ENCODE measurements around the gene HIVEP3. TPM values are rescaled to one million over a fixed set of nuclear protein-coding genes. Genes with fewer than 3 reads are reported as not detected.

Gene HIVEP3
- total RNA-seq, 1 donor from 2014 or later: 5.8 TPM

- no peak for TF ChIP-seq CTCF (IDR thresholded peaks at IDR 0.05; ENCODE audit: insufficient read depth, low read length, poor library complexity, severe bottlenecking)
- DNase-seq (ENCODE audit: low read depth): no peak
- H3K36me3 ChIP-seq (ENCODE audit: control insufficient read depth, insufficient read depth, low read length): no peaks in the 10 kb centered on the region
- no peaks in the 10 kb centered on the region for H3K27me3 ChIP-seq (ENCODE audit: control insufficient read depth, insufficient read depth, low read length)
- H3K4me3 ChIP-seq (ENCODE audit: low read depth, low read length): no peak overlapping the region
Observed at GRCh38 chr1:41726899-41727748, 191.6 kb downstream of the HIVEP3 start.

DNA sequence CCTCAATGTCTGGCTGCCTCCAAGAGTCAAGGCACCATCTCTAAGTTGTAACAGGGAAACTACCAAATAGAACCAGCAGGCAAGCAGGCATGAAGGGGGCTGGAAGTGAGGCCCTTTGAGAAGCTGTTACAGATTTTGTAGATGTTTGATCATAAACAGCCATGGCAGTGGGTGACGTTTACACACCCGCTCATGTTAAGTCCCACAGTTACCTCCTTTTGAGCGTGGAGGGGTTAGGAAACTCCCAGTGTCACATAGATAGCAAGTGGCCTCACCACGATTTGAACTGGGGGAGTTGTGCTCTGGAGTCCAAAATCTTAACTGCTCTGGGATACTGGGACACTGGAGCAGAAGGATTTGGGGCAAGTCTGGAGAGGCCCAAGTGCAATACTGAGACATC lies 192.4 kb downstream of the HIVEP3 start:
- no peak overlapping the region for H3K4me3 ChIP-seq (ENCODE audit: low read depth, low read length)
- DNase-seq (ENCODE audit: low read depth): no peak
- no peaks in the 10 kb centered on the region for H3K36me3 ChIP-seq (ENCODE audit: control insufficient read depth, insufficient read depth, low read length)
- no peaks in the 10 kb centered on the region for H3K27me3 ChIP-seq (ENCODE audit: control insufficient read depth, insufficient read depth, low read length)
- TF ChIP-seq CTCF (IDR thresholded peaks at IDR 0.05; ENCODE audit: insufficient read depth, low read length, poor library complexity, severe bottlenecking): no peak

GRCh38 chr1:41724926-41725325 lies 193.8 kb downstream of the HIVEP3 start:
- H3K4me3 ChIP-seq (ENCODE audit: low read depth, low read length): no peak overlapping the region
- H3K36me3 ChIP-seq (ENCODE audit: control insufficient read depth, insufficient read depth, low read length): no peaks in the 10 kb centered on the region
- H3K27me3 ChIP-seq (ENCODE audit: control insufficient read depth, insufficient read depth, low read length): no peaks in the 10 kb centered on the region
- TF ChIP-seq CTCF (IDR thresholded peaks at IDR 0.05; ENCODE audit: insufficient read depth, low read length, poor library complexity, severe bottlenecking): no peak
- DNase-seq (ENCODE audit: low read depth): no peak

DNA sequence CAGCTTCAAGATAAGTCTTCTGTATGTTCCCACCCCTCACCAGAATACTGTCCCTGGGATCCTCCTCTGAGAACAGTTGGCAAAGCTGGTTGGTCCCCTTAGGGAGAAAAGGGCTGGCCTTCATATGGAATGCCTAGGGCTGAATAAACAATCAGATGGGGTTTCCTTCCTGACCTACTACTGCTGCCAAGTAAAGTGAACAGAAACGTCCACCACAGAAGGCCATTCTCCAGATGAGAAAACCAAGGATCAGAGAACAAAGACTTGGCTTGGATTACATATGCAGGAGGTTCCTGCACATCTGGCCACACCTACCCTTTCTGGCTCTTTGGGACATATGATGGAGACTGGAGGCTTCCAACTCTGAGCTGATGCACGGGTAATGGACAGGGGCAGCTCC lies 194.5 kb downstream of the HIVEP3 start:
- no peak for TF ChIP-seq CTCF (IDR thresholded peaks at IDR 0.05; ENCODE audit: insufficient read depth, low read length, poor library complexity, severe bottlenecking)
- Histone ChIP-seq H3K36me3 (ENCODE audit: control insufficient read depth, insufficient read depth, low read length) (no peaks in the 10 kb centered on the region), H3K27me3 (ENCODE audit: control insufficient read depth, insufficient read depth, low read length) (no peaks in the 10 kb centered on the region), H3K4me3 (ENCODE audit: low read depth, low read length) (no peak overlapping the region)
- no peak for DNase-seq (ENCODE audit: low read depth)

DNA sequence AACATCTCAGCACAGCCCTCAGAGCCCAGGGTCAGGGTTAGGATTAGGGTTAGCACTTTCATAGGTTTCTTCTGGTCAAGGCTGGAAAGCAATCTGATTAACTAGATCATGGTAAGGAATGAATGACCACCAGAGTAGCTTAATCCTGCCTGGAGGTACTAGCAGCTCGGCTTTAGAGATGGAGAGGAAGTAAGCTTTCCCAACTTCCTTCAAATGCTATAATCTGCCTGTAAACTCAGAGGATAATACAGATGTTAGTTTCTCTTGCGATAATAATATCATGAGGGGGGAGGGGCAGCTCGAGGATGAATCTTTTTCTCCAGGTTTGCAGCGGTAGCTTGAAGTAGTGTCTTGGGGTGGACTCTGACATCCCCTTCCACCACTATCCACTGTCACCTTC lies 194.9 kb downstream of the HIVEP3 start:
- DNase-seq (ENCODE audit: low read depth): no peak
- no peaks in the 10 kb centered on the region for H3K27me3 ChIP-seq (ENCODE audit: control insufficient read depth, insufficient read depth, low read length)
- H3K36me3 ChIP-seq (ENCODE audit: control insufficient read depth, insufficient read depth, low read length): no peaks in the 10 kb centered on the region
- TF ChIP-seq CTCF (IDR thresholded peaks at IDR 0.05; ENCODE audit: insufficient read depth, low read length, poor library complexity, severe bottlenecking): no peak
- no peak overlapping the region for H3K4me3 ChIP-seq (ENCODE audit: low read depth, low read length)

GRCh38 chr1:41722184-41722583 lies 196.5 kb downstream of the HIVEP3 start:
- Histone ChIP-seq H3K27me3 (ENCODE audit: control insufficient read depth, insufficient read depth, low read length) (no peaks in the 10 kb centered on the region), H3K4me3 (ENCODE audit: low read depth, low read length) (no peak overlapping the region), H3K36me3 (ENCODE audit: control insufficient read depth, insufficient read depth, low read length) (no peaks in the 10 kb centered on the region)
- no peak for TF ChIP-seq CTCF (IDR thresholded peaks at IDR 0.05; ENCODE audit: insufficient read depth, low read length, poor library complexity, severe bottlenecking)
- DNase-seq (ENCODE audit: low read depth): no peak
